ENCODE data around the gene BABAM2. TPM values are rescaled to one million over a fixed set of nuclear protein-coding genes. Genes with fewer than 3 reads are reported as not detected.

BABAM2 gene
- total and polyA plus RNA-seq, 2 experiments from 2014 or later: 35.2 to 46.1 TPM

GRCh38 chr2:28345619-28346018 lies 455.1 kb downstream of the BABAM2 start:
- Histone ChIP-seq H3K9me2 (ENCODE audit: insufficient read depth) (no peaks in the 10 kb centered on the region), H3K4me1 (ENCODE audit: insufficient read depth) (peaks cover 24% of the 10 kb centered on the region), H3K36me3 (ENCODE audit: low read depth) (no peaks in the 10 kb centered on the region), H3K9me3 (ENCODE audit: low read depth) (no peaks in the 10 kb centered on the region), H3K9ac (no peak overlapping the region), H3K79me2 (ENCODE audit: insufficient read depth) (no peaks in the 10 kb centered on the region), H3F3A (ENCODE audit: insufficient read depth) (peaks cover 17% of the 10 kb centered on the region), H3K27ac (no peak overlapping the region), H3K4me2 (ENCODE audit: unreplicated experiment) (no peak overlapping the region), H2AFZ (no peak overlapping the region), H4K20me1 (ENCODE audit: insufficient read depth) (no peaks in the 10 kb centered on the region), H3K27me3 (replicated peaks; ENCODE audit: insufficient read depth) (no peaks in the 10 kb centered on the region), H3K4me3 (no peak overlapping the region)
- in situ Hi-C loops (cut with MboI): no loop called here
- DNase-seq: no peak
- TF ChIP-seq EZH2phosphoT487 (IDR thresholded peaks at IDR 0.05; ENCODE audit: insufficient read depth, low read depth) (no peak), EZH2 (IDR thresholded peaks at IDR 0.05; ENCODE audit: insufficient read depth, poor library complexity, severe bottlenecking) (no peak)
- WGBS, 2 experiments (ENCODE audit: low coverage in 1 of 2, low lambda C conversion rate in 2 of 2, missing lambda C conversion rate in 2 of 2): 91 to 93% methylated on average over 8 of the region's 8 CpGs

- no peaks in the 10 kb centered on the region for H3K9me2 ChIP-seq (ENCODE audit: insufficient read depth)
- H3F3A ChIP-seq (ENCODE audit: insufficient read depth): peaks cover 14% of the 10 kb centered on the region
- no peak overlapping the region for H2AFZ ChIP-seq
- H3K27ac ChIP-seq: no peak overlapping the region
- H3K36me3 ChIP-seq (ENCODE audit: low read depth): no peaks in the 10 kb centered on the region
- H3K9me3 ChIP-seq (ENCODE audit: low read depth): no peaks in the 10 kb centered on the region
- no peaks in the 10 kb centered on the region for H3K79me2 ChIP-seq (ENCODE audit: insufficient read depth)
- H3K4me1 ChIP-seq (ENCODE audit: insufficient read depth): peaks cover 19% of the 10 kb centered on the region
- no peaks in the 10 kb centered on the region for H4K20me1 ChIP-seq (ENCODE audit: insufficient read depth)
- TF ChIP-seq EZH2 (IDR thresholded peaks at IDR 0.05; ENCODE audit: insufficient read depth, poor library complexity, severe bottlenecking) (no peak), EZH2phosphoT487 (IDR thresholded peaks at IDR 0.05; ENCODE audit: insufficient read depth, low read depth) (no peak)
- no peak overlapping the region for H3K9ac ChIP-seq
- in situ Hi-C loops (cut with MboI): no loop called here
- no peak overlapping the region for H3K4me3 ChIP-seq
- no peaks in the 10 kb centered on the region for H3K27me3 ChIP-seq (replicated peaks; ENCODE audit: insufficient read depth)
- H3K4me2 ChIP-seq (ENCODE audit: unreplicated experiment): no peak overlapping the region
- 39 to 54% methylated on average over 6 of the region's 6 CpGs for WGBS, 2 experiments (ENCODE audit: low coverage in 1 of 2, low lambda C conversion rate in 2 of 2, missing lambda C conversion rate in 2 of 2)
- DNase-seq: no peak
Observed at GRCh38 chr2:28346587-28346986, 456.1 kb downstream of the BABAM2 start.

- Histone ChIP-seq H3K4me2 (ENCODE audit: unreplicated experiment) (no peak overlapping the region), H3F3A (ENCODE audit: insufficient read depth) (peaks cover 8% of the 10 kb centered on the region), H3K4me1 (ENCODE audit: insufficient read depth) (peaks cover 13% of the 10 kb centered on the region), H3K9me2 (ENCODE audit: insufficient read depth) (no peaks in the 10 kb centered on the region), H3K27ac (no peak overlapping the region), H3K9ac (no peak overlapping the region), H3K27me3 (replicated peaks; ENCODE audit: insufficient read depth) (no peaks in the 10 kb centered on the region), H2AFZ (no peak overlapping the region), H3K36me3 (ENCODE audit: low read depth) (no peaks in the 10 kb centered on the region), H3K79me2 (ENCODE audit: insufficient read depth) (no peaks in the 10 kb centered on the region), H3K4me3 (no peak overlapping the region), H4K20me1 (ENCODE audit: insufficient read depth) (no peaks in the 10 kb centered on the region), H3K9me3 (ENCODE audit: low read depth) (no peaks in the 10 kb centered on the region)
- WGBS, 2 experiments (ENCODE audit: low coverage in 1 of 2, low lambda C conversion rate in 2 of 2, missing lambda C conversion rate in 2 of 2): 78 to 79% methylated on average over 6 of the region's 6 CpGs
- no peak for DNase-seq
- TF ChIP-seq EZH2phosphoT487 (IDR thresholded peaks at IDR 0.05; ENCODE audit: insufficient read depth, low read depth) (no peak), EZH2 (IDR thresholded peaks at IDR 0.05; ENCODE audit: insufficient read depth, poor library complexity, severe bottlenecking) (no peak)
- in situ Hi-C loops (cut with MboI): no loop called here
Observed at GRCh38 chr2:28347193-28347592, 456.7 kb downstream of the BABAM2 start.

- H3K4me1 ChIP-seq (ENCODE audit: insufficient read depth): peaks cover 9% of the 10 kb centered on the region
- WGBS, 2 experiments (ENCODE audit: low coverage in 1 of 2, low lambda C conversion rate in 2 of 2, missing lambda C conversion rate in 2 of 2): 52 to 57% methylated on average over 9 of the region's 9 CpGs
- no peaks in the 10 kb centered on the region for H4K20me1 ChIP-seq (ENCODE audit: insufficient read depth)
- no peaks in the 10 kb centered on the region for H3K36me3 ChIP-seq (ENCODE audit: low read depth)
- no peaks in the 10 kb centered on the region for H3K9me2 ChIP-seq (ENCODE audit: insufficient read depth)
- no peak overlapping the region for H3K4me2 ChIP-seq (ENCODE audit: unreplicated experiment)
- no peaks in the 10 kb centered on the region for H3K9me3 ChIP-seq (ENCODE audit: low read depth)
- peaks cover 4% of the 10 kb centered on the region for H3F3A ChIP-seq (ENCODE audit: insufficient read depth)
- no peak overlapping the region for H2AFZ ChIP-seq
- no peak overlapping the region for H3K27ac ChIP-seq
- no peak overlapping the region for H3K9ac ChIP-seq
- no peaks in the 10 kb centered on the region for H3K27me3 ChIP-seq (replicated peaks; ENCODE audit: insufficient read depth)
- no peaks in the 10 kb centered on the region for H3K79me2 ChIP-seq (ENCODE audit: insufficient read depth)
- no peak for TF ChIP-seq EZH2phosphoT487 (IDR thresholded peaks at IDR 0.05; ENCODE audit: insufficient read depth, low read depth)
- TF ChIP-seq EZH2 (IDR thresholded peaks at IDR 0.05; ENCODE audit: insufficient read depth, poor library complexity, severe bottlenecking): no peak
- in situ Hi-C loops (cut with MboI): no loop called here
- no peak overlapping the region for H3K4me3 ChIP-seq
- DNase-seq: no peak
Observed at GRCh38 chr2:28347596-28347995, 457.1 kb downstream of the BABAM2 start.

GRCh38 chr2:28348149-28348567 lies 457.6 kb downstream of the BABAM2 start:
- Histone ChIP-seq H3K27ac (no peak overlapping the region), H2AFZ (no peak overlapping the region), H3K9me3 (ENCODE audit: low read depth) (no peaks in the 10 kb centered on the region), H4K20me1 (ENCODE audit: insufficient read depth) (no peaks in the 10 kb centered on the region), H3K36me3 (ENCODE audit: low read depth) (no peaks in the 10 kb centered on the region), H3K9me2 (ENCODE audit: insufficient read depth) (no peaks in the 10 kb centered on the region), H3K27me3 (replicated peaks; ENCODE audit: insufficient read depth) (no peaks in the 10 kb centered on the region), H3K4me1 (ENCODE audit: insufficient read depth) (peaks cover 3% of the 10 kb centered on the region), H3K4me3 (no peak overlapping the region), H3K9ac (no peak overlapping the region), H3K79me2 (ENCODE audit: insufficient read depth) (no peaks in the 10 kb centered on the region), H3F3A (ENCODE audit: insufficient read depth) (no peaks in the 10 kb centered on the region), H3K4me2 (ENCODE audit: unreplicated experiment) (no peak overlapping the region)
- TF ChIP-seq EZH2phosphoT487 (IDR thresholded peaks at IDR 0.05; ENCODE audit: insufficient read depth, low read depth) (no peak), EZH2 (IDR thresholded peaks at IDR 0.05; ENCODE audit: insufficient read depth, poor library complexity, severe bottlenecking) (no peak)
- 89 to 93% methylated on average over 9 to 10 of the region's 10 CpGs for WGBS, 2 experiments (ENCODE audit: low coverage in 1 of 2, low lambda C conversion rate in 2 of 2, missing lambda C conversion rate in 2 of 2)
- in situ Hi-C loops (cut with MboI): no loop called here
- no peak for DNase-seq
